Activated naive CD8-positive, alpha-beta T cell treated with anti-CD3 and anti-CD28 coated beads, Interleukin-2, amount 10 ng/mL, durations not matched to agents 7 days and 5 days (primary cell): ENCODE results near the gene CPT1A. TPM values are rescaled to one million over a fixed set of nuclear protein-coding genes. Genes with fewer than 3 reads are reported as not detected.

Experiments used
- ATAC-seq: fragments of 150-1000 bp; cut with Tn5 transposase; one replicate; pipeline ENCODE4 v1.10.0; 2021; ENCODE audit warnings: low read depth, moderate library complexity
- POLR2A ChIA-PET: fragments of 350-600 bp; sonication (Branson Sonifier 250); formaldehyde crosslinking; loops from one replicate; lab custom pipeline; 2021; ENCODE audit warnings: antibody characterized with exemption; lab: Charles Lee
- DNase-seq: peaks from one replicate; pipeline ENCODE4 v3.0.0; 2021
- H3K27ac Mint-ChIP-seq: one replicate; pipeline ENCODE4 v1.8.0; 2022; ENCODE audit warnings: mild to moderate bottlenecking, mixed read lengths
- H3K27me3 Mint-ChIP-seq: one replicate; pipeline ENCODE4 v1.8.0; 2022; ENCODE audit warnings: mild to moderate bottlenecking, moderate library complexity, mixed read lengths
- H3K36me3 Mint-ChIP-seq: one replicate; pipeline ENCODE4 v1.8.0; 2021; ENCODE audit warnings: mild to moderate bottlenecking, mixed read lengths
- H3K4me1 Mint-ChIP-seq: one replicate; pipeline ENCODE4 v1.8.0; 2021; ENCODE audit warnings: mixed read lengths
- H3K4me3 Mint-ChIP-seq: one replicate; pipeline ENCODE4 v1.8.0; 2022; ENCODE audit warnings: mild to moderate bottlenecking, moderate library complexity, mixed read lengths
- H3K9me3 Mint-ChIP-seq: one replicate; pipeline ENCODE4 v1.8.0; 2021; ENCODE audit warnings: mixed read lengths
- total RNA-seq, 2 experiments: library from RNA; stranded (reverse); gene quantifications; one replicate each; pipeline ENCODE4 v1.2.3, GENCODE V29; 2021

Gene CPT1A
- total RNA-seq, 2 experiments from 2014 or later = 47.1 to 52.2 TPM

DNA sequence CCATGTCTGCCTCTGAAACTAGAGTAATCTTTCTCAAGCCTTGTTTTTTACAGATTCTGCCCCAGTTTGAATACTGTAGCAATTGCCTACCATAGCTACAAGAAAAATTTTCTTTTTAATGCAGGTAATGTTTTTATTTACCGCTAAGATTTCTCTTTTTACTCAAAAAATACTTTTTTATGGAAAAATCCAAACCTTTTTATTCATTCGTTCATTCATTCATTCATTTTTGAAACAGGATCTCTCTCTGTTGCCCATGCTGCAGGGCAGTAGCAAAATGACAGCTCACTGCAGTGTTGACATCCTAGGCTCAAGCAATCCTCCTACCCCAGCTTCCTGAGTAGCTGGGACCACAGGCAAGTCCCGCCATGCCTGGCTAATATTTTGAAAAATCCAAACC lies 2.7 kb upstream of the CPT1A start:
- no peaks in the 10 kb centered on the region for H3K9me3 Mint-ChIP-seq
- no peaks in the 10 kb centered on the region for H3K36me3 Mint-ChIP-seq
- DNase-seq = no peak
- H3K27ac Mint-ChIP-seq = no peak overlapping the region
- H3K4me3 Mint-ChIP-seq = peak overlapping the region; percentile 97
- peaks cover 8% of the 10 kb centered on the region for H3K27me3 Mint-ChIP-seq
- POLR2A ChIA-PET = interaction anchor here (0.6 to 1.4 kb wide), 3 partner anchors 14 to 59 kb away, joined by 3 to 4 read pairs (median 3); partner anchors contain the start of genes IGHMBP2 and MRPL21
- peaks cover 24% of the 10 kb centered on the region for H3K4me1 Mint-ChIP-seq
- no peak for ATAC-seq

DNA sequence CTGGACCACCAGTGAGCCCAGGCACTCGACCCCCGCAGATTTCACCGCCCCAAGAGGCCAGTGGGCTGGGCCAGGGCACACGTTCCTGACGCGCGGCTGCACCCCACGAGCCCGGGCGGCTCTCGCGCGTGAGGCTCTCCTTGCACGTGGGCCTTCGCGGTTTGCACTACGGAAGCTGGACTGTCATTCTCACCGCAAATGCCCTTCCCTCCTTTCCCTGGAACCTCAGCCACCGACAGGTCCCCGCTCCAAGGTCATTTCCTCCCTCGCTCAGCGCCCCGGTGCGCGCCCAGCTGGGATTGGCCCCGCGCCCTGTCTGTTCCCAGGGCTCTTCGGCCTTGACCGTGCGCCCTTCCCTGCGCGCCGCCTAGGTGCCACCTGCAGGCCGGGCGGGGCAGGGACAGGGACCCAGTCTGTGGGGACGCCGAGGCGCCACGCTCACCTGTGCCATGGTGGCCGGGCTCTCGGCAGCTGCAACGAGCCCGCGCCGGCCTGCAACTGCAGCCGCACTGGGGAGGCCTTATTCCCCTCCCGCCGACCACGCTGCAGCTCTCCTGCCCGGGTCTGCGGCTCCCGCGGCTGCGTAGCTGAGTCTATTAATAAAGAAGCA lies 2.1 kb upstream of the CPT1A start:
- Mint-ChIP-seq H3K27ac (peak overlapping the region; percentile 83), H3K4me1 (peaks cover 24% of the 10 kb centered on the region), H3K36me3 (no peaks in the 10 kb centered on the region), H3K9me3 (no peaks in the 10 kb centered on the region), H3K27me3 (peaks cover 8% of the 10 kb centered on the region), H3K4me3 (peak overlapping the region; percentile 97)
- DNase-seq (peak; percentile 80), ATAC-seq (peak; percentile 56)
- POLR2A ChIA-PET = interaction anchor here (0.6 to 1.4 kb wide), 5 partner anchors 13 to 248 kb away, joined by 3 to 6 read pairs (median 3); partner anchors contain the start of genes IGHMBP2 and MRPL21

DNA sequence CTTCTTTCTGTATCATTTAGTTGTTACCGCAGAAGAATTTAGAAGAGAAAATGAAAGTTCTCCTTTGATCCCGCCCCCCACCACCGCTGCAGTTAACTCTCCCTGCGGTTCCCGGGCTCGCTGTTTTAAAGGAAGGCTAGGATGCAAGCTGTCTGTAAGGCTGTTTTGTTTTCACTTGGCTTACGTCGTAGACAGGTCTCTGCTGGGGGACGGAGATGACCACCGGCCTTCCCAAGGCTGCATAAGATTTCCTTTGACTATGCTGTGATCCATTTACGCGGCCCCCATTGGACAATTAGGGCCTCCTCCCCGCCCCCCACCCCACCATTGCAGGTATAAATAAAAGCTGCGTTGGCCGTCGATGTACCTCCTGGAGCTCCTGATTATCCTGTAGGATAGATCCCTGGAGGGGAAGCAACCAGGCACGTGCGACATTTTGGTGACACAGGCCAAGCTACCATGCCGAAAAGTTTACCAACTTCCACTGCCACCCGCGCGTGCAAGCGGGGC lies 1.4 kb upstream of the CPT1A start:
- peak overlapping the region; percentile 92 for H3K27ac Mint-ChIP-seq
- ATAC-seq (no peak), DNase-seq (peak; percentile 55)
- peak overlapping the region; percentile 97 for H3K4me3 Mint-ChIP-seq
- H3K36me3 Mint-ChIP-seq = no peaks in the 10 kb centered on the region
- peaks cover 8% of the 10 kb centered on the region for H3K27me3 Mint-ChIP-seq
- no peaks in the 10 kb centered on the region for H3K9me3 Mint-ChIP-seq
- POLR2A ChIA-PET = interaction anchor here (0.6 to 1.7 kb wide), 7 partner anchors 10 to 247 kb away, joined by 3 to 8 read pairs (median 4); partner anchors contain the start of genes IGHMBP2 and MRPL21
- H3K4me1 Mint-ChIP-seq = peaks cover 26% of the 10 kb centered on the region

DNA sequence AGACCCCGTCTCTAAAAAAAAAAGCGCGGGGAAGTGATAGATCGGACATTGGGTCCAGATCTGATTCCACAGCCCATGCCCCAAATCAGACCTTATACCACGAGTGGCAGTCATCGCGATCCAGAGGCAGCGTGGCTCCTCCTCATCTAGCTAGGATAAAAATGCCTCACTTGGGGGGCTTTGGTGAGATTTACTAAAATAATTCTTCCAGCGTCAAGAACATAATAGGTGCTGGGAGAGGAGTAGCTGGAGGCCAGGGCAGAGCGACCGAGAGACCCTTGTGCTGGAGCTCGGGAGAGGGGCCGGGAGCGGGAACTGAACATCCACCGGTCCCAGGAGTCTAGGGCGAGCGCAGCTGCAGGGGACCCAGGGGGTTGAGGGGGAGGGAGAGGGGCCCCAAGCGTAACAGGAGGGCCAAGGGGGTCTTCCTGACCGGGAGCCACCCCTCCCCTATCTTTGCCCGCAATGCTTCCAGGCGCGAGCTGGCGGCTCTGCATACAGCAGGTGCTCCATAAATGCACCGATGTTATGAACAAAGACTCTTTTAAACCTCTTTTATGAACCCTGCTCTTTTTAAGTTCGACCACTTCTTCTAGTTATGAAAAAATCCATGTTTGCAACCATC lies 823 bp upstream of the CPT1A start:
- POLR2A ChIA-PET = interaction anchor here (0.7 to 1.7 kb wide), 5 partner anchors 10 to 62 kb away, joined by 3 to 8 read pairs (median 4); partner anchors contain the start of genes IGHMBP2 and MRPL21
- Mint-ChIP-seq H3K36me3 (peaks cover 5% of the 10 kb centered on the region), H3K4me1 (peaks cover 32% of the 10 kb centered on the region), H3K9me3 (no peaks in the 10 kb centered on the region), H3K4me3 (peak overlapping the region; percentile 97), H3K27ac (peak overlapping the region; percentile 92), H3K27me3 (peaks cover 4% of the 10 kb centered on the region)
- DNase-seq = peak; percentile 43
- no peak for ATAC-seq

DNA sequence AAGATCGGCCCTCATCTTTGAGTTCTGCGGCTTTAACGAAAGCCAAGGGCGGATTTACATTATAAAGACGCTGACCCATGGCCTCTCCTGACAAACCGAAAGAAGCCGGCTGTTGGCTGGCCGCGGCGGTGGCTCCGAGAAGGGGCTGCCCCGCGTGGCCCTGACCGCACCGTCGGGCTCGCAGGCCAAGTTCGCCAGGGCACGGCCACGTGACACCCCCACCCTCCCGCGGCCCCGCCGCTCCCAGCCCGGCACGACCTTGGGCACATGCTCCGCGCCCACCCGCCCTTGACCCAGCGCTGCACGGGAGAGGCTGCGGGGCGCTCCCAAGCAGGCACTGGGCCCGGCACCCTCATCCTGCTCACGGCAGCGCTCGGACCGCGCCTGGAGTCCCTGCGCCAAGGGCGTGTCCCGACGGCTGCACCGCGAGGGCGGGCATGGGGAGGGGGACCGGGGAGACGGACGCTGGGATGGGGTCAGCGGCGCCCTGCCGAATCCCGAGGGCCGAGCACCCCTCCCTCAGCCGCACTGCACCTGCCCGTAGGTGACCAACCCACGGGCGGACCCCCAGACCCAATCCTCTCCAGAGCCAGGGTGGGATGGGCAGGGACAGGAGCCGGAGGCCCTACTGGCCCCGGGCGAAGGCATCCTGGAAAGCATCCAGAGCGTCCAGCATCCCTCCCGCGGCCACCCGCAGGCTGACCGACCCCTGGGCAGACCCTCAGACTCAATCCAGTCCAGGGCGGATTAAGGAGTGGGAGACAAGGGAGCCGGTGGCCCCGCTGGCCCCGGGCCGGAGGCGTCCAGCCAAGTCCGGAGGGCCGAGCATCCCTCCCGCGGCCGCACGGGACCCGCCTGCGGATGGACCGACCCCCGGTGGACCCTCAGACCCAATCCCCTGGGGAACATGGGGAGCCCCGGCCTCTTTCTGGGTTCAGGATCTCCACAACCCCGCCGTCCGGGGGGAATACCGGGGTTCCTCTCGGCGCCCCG lies 759 bp downstream of the CPT1A start:
- Mint-ChIP-seq H3K4me3 (peak overlapping the region; percentile 89), H3K27ac (peak overlapping the region; percentile 89), H3K36me3 (peaks cover 10% of the 10 kb centered on the region), H3K4me1 (peaks cover 34% of the 10 kb centered on the region), H3K27me3 (peaks cover under 1% of the 10 kb centered on the region), H3K9me3 (no peaks in the 10 kb centered on the region)
- DNase-seq (peak; percentile 64), ATAC-seq (no peak)
- POLR2A ChIA-PET = no interaction called here

DNA sequence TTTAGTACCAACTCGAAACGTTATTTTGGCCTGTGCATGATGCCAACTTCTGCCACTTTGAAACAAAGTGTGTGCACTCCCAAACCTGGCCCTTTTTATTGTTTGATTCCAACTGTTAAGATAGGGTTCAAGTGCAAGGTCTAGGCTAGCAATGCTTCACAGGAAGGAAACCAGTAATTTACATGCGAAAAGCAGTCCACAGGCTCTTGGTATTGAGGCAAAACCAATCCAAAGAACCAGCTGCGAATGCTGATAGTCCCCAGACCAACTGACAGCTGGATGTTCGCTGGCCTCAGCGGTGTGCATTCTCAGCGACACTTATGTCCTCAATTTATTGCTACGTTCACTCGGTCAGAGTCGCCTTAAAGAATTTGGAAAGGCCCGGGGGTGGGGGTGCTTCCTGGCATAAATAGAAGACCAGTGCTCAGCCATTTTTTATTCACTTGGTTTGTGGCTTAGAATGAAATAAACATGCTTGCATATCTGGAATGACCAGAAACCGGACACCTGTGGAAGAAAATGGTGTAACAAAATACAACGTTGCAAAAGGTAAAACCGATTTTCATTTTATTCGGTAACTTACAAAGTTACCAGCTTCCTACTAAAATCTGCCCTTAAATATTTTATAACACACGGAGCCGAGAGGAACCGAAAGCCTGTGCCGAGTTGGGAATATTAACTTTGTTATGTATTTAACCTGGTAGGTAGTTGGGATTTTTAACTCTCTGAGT lies 1.6 kb downstream of the CPT1A start:
- ATAC-seq (no peak), DNase-seq (peak; percentile 52)
- Mint-ChIP-seq H3K4me3 (peak overlapping the region; percentile 89), H3K27ac (peak overlapping the region; percentile 89), H3K27me3 (no peaks in the 10 kb centered on the region), H3K36me3 (peaks cover 10% of the 10 kb centered on the region), H3K4me1 (peaks cover 40% of the 10 kb centered on the region), H3K9me3 (no peaks in the 10 kb centered on the region)
- POLR2A ChIA-PET = no interaction called here

DNA sequence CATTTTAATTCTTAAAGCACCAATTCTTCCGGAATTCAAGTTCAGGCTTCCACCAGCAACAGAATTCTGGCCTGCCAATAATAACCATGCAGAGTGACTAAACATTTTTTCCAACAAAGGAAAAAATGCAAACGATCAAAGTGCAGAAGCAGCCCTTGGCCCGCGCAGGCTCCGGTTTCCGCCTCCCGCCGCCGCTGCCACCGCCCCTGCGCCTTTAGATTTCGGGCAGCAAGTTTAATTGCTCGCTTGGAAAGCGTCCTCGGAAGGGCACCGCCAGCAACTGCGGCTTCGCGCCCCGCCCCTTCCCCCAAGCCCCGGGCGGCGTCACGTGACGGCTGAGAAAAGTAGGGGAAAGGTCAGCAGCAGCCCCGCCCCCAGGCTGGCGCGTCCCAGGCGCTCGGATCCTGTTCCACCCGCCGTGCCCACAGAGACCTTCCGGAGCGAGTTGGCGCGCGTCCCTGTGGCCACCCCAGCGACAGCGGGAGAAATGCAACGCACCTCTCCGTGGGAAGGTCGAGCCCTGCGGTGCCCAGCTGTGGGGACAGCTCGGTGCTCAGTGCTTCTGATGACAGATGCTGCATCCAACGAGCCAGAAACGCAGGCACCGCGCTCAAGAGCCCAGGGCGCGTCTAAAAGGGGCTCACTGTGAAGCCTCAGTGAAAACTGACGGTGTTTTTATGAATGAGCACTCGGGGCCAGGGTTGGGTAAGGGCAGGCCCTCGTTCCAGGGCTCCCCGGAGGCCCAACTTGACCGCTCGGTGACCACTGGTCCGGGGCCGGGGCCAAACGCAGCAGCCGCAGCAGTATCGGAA lies 2.5 kb downstream of the CPT1A start:
- H3K36me3 Mint-ChIP-seq = peaks cover 10% of the 10 kb centered on the region
- peak overlapping the region; percentile 89 for H3K27ac Mint-ChIP-seq
- peaks cover 40% of the 10 kb centered on the region for H3K4me1 Mint-ChIP-seq
- POLR2A ChIA-PET = interaction anchor here (0.6 to 1.6 kb wide), 3 partner anchors 65 to 459 kb away, joined by 3 to 7 read pairs (median 6); partner anchors contain the start of gene TPCN2
- peak; percentile 51 for ATAC-seq
- H3K9me3 Mint-ChIP-seq = no peaks in the 10 kb centered on the region
- peak overlapping the region; percentile 89 for H3K4me3 Mint-ChIP-seq
- DNase-seq = peak; percentile 97
- H3K27me3 Mint-ChIP-seq = no peaks in the 10 kb centered on the region

DNA sequence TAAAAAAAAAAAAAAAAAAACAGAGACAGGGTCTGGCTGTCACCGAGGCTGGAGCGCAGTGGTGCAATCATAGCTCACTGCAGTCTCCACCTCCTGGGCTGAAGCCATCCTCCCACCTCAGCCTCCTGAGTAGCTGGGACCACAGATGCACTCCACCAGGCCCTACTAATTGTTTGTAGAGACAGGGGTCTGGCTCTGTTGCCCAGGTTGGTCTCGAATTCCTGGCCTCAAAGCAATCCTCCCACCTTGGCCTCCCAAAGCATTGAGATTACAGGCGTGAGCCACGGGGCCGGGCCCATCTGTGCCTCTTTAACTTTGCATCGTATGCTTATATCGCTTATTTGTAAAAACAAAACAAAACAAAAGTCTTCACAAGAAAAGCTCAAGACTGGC lies 3.1 kb downstream of the CPT1A start:
- H3K9me3 Mint-ChIP-seq = no peaks in the 10 kb centered on the region
- H3K27ac Mint-ChIP-seq = peak overlapping the region; percentile 89
- peaks cover 10% of the 10 kb centered on the region for H3K36me3 Mint-ChIP-seq
- peaks cover 35% of the 10 kb centered on the region for H3K4me1 Mint-ChIP-seq
- no peak for ATAC-seq
- H3K27me3 Mint-ChIP-seq = no peaks in the 10 kb centered on the region
- DNase-seq = peak; percentile 53
- peak overlapping the region; percentile 89 for H3K4me3 Mint-ChIP-seq
- POLR2A ChIA-PET = interaction anchor here (0.6 to 1.6 kb wide), 5 partner anchors 10 to 459 kb away, joined by 3 to 7 read pairs (median 4); partner anchors contain the start of gene TPCN2

DNA sequence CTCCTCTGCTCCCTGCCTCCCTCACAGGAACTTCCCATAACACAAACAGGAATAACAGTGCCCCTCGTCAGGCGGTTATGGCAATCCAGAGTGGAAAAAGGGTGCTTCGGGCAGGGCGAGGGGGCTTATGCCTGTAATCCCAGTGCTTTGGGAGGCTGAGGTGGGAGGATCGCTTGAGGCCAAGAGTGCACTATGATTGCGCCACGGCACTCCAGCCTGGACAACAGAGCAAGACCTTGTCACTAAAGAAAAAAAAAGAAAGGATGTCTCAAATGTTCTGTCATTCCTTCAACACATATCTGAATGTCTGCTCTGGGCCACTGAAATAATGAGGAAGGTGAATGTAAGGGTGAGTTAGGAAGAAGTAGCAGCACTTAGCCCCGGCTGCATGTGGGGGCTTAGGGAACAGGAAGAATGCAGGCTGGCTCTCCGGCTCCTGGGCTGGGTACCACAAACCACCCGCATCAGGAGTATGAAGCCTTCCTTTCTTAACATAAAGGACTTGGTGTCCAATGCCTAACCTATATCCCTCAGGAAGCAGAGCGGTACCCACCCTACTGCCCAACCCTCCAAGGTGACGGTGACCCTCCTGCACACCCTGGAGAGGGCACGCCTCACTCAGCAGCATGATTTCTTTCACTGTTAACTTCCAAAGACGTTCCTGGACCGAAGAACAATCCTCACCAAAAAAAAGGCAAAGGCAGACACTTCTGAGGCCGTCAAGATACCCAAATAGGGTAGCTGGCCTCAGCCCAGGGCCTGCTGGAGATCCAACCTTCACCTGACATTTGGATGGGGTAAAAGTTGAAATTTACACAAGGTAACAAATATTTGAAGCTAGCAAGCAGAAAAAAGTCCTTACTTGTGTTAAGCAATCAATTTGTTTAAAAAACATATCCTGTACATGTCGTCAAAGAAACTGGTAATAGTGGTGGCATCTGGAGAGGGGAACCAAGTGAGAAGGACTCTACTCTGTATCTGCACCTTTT lies 3.8 kb downstream of the CPT1A start:
- no peak for DNase-seq
- peaks cover 30% of the 10 kb centered on the region for H3K4me1 Mint-ChIP-seq
- H3K27ac Mint-ChIP-seq = peak overlapping the region; percentile 57
- peaks cover 10% of the 10 kb centered on the region for H3K36me3 Mint-ChIP-seq
- H3K9me3 Mint-ChIP-seq = no peaks in the 10 kb centered on the region
- peak overlapping the region; percentile 89 for H3K4me3 Mint-ChIP-seq
- POLR2A ChIA-PET = interaction anchor here (0.6 to 1.6 kb wide), 4 partner anchors 9 to 460 kb away, joined by 3 to 7 read pairs (median 4); partner anchors contain the start of gene TPCN2
- no peak for ATAC-seq
- no peaks in the 10 kb centered on the region for H3K27me3 Mint-ChIP-seq

DNA sequence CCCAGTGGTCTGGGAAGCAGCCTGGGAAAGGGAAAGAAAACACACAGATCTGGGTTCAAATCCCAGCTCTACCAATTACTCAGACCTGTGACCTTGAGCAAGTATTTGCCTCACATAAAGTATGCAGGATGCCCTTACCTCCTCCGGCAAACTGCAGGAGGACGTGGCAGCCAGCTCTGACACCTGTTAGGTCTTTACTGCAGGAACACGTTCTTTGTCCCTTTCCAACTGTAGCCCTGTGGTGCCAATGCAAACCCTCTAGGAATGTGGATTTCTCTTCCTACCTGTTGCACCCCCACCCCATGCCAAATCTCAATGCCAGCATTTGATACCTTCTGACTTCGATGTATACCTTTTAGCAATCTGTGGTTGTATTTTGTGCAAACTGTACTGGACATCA lies 6.0 kb downstream of the CPT1A start:
- no peak for ATAC-seq
- DNase-seq = no peak
- Mint-ChIP-seq H3K4me3 (no peak overlapping the region), H3K9me3 (no peaks in the 10 kb centered on the region), H3K4me1 (peaks cover 23% of the 10 kb centered on the region), H3K27me3 (no peaks in the 10 kb centered on the region), H3K36me3 (peaks cover 10% of the 10 kb centered on the region), H3K27ac (no peak overlapping the region)
- POLR2A ChIA-PET = no interaction called here

DNA sequence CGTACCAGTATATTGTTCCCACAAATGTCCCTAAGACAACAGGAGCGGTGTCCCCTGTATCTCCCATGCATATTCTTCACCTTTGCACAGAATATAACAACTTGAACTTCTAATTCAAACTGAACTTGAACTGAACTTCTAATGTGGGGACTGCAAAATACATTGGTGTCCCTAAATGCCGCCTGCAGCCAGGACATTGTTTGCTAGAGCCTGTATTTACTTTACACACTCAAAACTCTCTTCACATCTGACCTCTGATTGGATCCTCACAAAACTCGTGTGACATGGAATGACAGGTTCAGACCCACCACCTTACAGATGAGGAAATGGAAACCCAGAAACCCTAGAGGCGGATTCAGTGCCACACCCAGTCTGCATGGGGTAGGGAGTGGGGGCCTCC lies 6.4 kb downstream of the CPT1A start:
- POLR2A ChIA-PET = no interaction called here
- peaks cover 22% of the 10 kb centered on the region for H3K4me1 Mint-ChIP-seq
- H3K27ac Mint-ChIP-seq = no peak overlapping the region
- H3K27me3 Mint-ChIP-seq = no peaks in the 10 kb centered on the region
- no peaks in the 10 kb centered on the region for H3K9me3 Mint-ChIP-seq
- no peak for DNase-seq
- no peak for ATAC-seq
- no peak overlapping the region for H3K4me3 Mint-ChIP-seq
- H3K36me3 Mint-ChIP-seq = peaks cover 10% of the 10 kb centered on the region
